ENCODE data around the gene MYOCD.

GRCh38 chr17:12814718-12815117 is 149.0 kb downstream of the MYOCD start:
- no peak for TF ChIP-seq CTCF (IDR thresholded peaks at IDR 0.05)
- no peak for TF ChIP-seq EP300 (IDR thresholded peaks at IDR 0.05)
- no peak for TF ChIP-seq POLR2A (IDR thresholded peaks at IDR 0.05; ENCODE audit: low read depth)
- TF ChIP-seq POLR2AphosphoS5 (IDR thresholded peaks at IDR 0.05), result no peak

Data from esophagus muscularis mucosa (tissue), 4 donors.